HG03521 (cell line): Measurements from ENCODE around the gene PRR30.
A peak's percentile ranks its signal among the peaks of the same experiment; 100 is the strongest.

Experiments
- ATAC-seq: cut with Tn5 transposase; IDR thresholded peaks from one replicate; pipeline ENCODE4 v1.9.1; 2021; ENCODE audit warnings: mild to moderate bottlenecking, moderate library complexity; ENCODE audit not compliant: unreplicated experiment

Gene PRR30

DNA sequence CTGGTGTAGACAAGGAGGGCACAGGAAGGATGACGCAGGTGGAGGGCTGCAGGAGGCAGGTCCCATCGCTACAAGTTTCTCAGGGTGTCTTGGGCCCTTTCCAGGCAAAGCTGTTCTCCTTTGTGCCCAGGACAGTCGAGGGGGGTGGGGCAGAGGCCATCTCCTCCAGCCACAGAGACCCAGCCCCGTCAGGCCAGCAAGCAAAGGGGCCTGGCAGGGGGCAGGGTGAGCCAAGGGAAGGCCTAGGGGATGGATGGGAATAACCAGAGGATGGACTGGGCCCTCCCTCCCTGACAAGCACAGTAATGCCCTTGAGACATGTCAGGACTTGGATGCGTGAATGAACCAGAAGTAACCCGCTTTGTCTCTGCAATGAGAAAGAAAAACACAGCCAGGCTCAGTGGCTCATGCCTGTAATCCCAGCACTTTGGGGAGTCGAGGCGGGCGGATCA, 15.9 kb upstream of the PRR30 start:
- ATAC-seq, result no peak

GRCh38 chr2:27154488-27154887, 15.3 kb upstream of the PRR30 start:
- no peak for ATAC-seq

DNA sequence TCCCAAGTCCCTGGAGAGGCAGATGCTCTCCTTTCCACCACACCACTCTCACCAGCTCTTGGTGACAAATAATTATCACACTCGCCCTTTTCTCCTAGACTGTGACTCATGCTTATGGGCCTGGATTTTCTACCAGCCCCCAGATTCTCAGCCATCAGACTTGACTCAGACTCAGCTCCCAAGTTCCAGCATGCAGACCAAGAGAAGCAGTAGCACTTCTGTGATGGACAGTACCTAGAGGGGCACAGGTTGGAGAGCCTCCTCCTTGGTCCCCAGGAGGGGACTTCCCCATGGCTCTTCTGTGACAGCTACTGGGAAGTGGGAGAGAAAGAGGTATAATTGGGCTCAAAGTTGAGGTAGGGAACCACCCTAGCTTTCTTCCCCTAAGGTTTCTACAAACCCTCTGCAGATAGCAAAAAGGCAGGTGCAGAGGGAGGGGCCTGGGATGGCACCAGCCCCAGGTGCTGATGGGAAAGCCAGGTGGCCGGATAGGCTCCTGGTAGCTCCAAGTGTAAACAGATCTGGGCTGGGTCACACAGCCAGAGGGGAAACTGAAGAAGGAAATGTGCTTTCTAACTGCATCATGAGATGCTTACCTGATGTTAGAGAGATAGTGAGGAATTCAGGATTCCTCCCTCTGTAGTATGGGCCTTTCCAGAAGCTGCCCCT, 13.7 kb upstream of the PRR30 start:
- ATAC-seq, result no peak

- no peak for ATAC-seq
Observed at GRCh38 chr2:27152102-27152795, 13.0 kb upstream of the PRR30 start.

DNA sequence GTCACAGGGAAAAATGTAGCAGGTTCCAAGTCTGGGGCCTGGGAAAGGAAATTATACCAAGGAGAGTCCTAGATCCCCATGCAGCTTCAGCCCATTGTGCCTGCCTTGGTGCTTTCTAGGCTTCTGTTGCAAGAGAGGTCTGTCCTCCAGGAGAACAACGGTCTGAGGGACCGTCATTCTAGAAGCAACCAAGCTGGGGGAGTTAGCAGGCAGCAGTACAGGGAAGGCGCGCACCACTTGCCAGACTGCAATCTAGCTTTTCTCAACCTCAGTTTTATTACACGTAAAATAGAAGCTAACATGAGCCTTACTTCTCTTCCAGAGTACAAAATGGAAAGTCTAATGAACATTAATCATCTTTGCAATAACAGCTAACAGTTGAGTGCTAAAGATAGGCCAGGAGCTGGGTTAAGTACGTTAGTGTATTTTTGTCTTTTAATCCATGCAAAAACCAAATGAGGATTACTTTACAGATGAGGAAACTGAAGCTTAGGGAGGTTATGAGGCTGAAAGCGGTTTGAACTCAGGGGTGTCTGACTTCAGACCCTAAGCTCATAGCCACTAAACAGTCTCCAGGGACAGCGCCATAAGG, 11.5 kb upstream of the PRR30 start:
- ATAC-seq, result no peak

- no peak for ATAC-seq
Observed at GRCh38 chr2:27149570-27150405, 10.6 kb upstream of the PRR30 start.

DNA sequence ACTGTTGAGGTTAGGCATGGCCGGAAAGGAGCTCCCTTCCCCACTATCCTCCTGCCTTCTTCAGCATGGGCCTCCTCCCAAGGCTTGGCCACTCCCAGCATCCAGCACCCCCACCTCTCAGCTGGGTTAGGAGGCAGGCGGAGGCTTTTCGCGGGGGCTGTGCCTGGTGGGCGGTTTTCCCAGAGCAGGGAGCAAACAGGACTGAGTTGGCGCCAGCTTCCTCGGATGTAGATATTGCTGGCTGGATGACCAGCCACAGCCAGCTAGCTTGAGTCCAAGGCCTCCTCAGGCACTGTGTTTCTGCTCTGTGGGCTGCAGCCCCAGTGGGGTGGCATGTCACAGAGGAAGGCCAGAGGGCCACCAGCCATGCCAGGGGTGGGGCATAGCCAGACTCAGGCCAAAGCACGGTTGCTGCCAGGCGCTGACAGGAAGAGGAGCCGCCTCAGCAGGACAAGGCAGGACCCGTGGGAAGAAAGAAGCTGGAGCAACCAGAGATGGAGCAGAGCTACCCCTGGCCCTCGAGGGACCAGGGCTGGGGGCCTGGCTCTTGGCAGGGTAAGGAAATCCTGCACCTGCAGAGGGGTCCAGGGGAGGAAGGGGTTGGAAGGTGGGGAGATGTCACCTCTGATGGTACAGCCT, 9.7 kb upstream of the PRR30 start, which contains the start of gene TCF23:
TCF23 (plus strand) TSS at position 204 of the 639 bp plus-strand sequence; CDS start at position 334, 130 bp downstream.
- no peak for ATAC-seq

DNA sequence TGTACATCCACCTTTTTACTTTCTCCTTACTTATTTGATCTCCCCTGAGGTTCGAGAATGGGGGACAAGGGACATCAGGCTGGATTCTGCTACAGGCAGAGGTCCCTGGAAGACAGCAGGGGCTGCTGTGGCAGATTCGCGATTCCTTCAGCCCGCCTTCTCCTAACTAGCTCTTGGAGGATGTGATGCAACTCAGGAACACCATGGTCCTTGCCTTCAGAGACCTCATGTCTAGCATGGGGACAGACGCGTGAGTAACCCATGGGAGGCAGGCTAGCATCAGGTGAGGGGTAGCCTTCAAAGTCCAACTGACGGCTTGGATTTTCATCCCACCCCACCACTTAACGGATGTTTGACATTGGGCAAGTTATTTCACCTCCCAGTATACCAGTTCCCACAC, 8.7 kb upstream of the PRR30 start:
- ATAC-seq, result no peak

- ATAC-seq, result no peak
Observed at GRCh38 chr2:27145682-27146081, 6.5 kb upstream of the PRR30 start.

DNA sequence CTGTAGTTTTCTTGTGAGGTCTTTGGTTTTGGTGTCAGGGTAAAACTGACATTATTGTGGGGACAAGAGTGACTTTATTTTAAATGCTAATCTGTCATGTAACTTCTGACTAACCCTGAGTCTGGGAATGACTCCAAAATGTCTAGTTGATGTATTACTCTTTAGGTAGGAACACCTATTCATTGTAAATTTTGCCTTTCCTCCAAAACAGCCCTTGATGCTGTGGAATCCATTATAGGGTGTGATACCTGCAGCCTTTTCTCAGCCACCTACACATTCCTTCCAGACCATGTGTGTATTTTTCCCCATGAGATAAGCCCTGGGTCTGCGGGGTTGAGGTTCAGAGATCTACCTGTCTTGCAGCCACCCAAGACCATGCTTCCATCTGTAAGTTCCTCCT, 4.1 kb upstream of the PRR30 start:
- ATAC-seq, result no peak

- no peak for ATAC-seq
Observed at GRCh38 chr2:27138111-27138510, 1.1 kb downstream of the PRR30 start.

DNA sequence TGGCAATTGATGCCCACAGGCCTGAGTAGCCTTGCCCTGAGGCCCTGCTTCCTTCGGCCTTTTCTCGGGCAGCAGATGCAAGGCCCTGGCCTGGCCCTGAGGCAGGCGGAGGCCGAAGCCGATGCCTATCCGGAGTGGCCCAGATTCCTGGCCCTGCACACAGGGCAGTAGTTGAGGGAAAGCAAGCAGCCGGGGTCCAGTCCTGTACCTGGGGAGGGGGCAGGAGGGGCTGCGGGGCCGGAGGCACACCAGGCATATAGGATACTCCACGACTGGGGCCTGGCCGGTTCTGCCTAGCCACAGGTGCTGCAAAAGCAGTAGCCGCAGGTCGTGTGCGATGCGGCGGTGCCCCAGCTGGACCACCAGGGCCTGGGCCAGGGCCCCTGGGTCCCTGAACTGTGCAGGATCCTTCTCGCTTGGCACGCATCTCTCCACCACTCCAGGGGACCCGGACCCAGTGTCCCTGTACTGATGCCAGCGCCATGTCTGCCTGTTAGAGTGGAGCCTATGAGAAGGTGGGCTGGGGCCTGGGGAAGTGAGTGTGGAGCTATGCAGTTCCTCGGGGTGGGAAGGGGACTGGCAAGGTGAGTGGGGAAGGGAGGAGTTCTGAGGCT, 1.8 kb downstream of the PRR30 start:
- no peak for ATAC-seq

- ATAC-seq, result no peak
Observed at GRCh38 chr2:27136751-27137150, 2.5 kb downstream of the PRR30 start.

DNA sequence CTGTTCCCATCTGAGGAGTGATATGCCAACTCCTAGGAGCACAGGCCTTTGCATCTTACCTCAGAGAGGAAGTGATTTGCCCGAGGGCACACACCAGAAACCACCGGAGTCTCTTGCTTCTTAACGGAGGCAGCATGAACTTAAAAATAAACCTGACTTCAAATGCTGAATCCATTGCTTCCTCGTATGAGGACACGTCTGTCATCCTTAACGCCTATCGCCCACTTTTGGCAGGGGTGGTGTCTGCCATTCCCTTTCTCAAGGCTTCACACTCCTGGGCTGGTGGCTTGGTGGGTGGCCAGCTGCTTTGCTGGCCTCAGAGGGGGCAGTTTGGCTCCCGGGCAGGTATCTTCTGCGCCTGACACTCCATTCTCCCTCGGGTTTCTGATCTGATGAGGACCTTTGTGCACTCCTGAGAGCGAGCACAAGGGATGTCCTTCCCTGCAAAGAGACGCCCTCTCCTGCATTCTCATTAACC, 3.7 kb downstream of the PRR30 start:
- no peak for ATAC-seq

- no peak for ATAC-seq
Observed at GRCh38 chr2:27134781-27135477, 4.3 kb downstream of the PRR30 start.

- peak; percentile 90 for ATAC-seq
Observed at GRCh38 chr2:27133905-27134780, 5.1 kb downstream of the PRR30 start, which contains the start of gene PREB. Gene PREB, minus strand, starts transcription at chr2:27134636. Its CDS starts 215 bp downstream, at chr2:27134421.

GRCh38 chr2:27133195-27133875, 5.9 kb downstream of the PRR30 start:
- no peak for ATAC-seq

DNA sequence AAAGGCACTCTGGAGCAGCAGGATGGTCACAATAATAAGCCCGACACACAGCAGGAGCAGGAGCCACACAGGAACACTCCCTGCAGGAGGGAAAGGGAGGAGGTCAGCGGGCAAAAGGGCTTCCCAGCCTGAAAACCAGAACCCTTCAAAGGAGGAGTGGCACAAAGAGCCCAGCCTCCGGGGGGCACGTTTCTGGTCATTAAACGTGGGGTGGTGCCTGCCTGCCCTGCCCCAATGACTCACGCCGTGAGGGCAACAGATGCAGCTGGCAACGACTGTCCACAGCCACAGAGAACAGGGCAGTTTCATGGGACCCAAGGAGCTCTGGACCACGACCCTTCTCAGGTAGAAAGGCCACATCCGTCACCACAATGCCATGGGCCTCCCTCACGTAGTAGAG, 7.8 kb downstream of the PRR30 start:
- ATAC-seq, result no peak
